ENCODE measurements around the gene PALD1. TPM values are rescaled to one million over a fixed set of nuclear protein-coding genes. Genes with fewer than 3 reads are reported as not detected.

PALD1 gene
- polyA plus RNA-seq, 1 of the 3 experiments (the other 2 are of a cell fraction): 0.16 TPM

DNA sequence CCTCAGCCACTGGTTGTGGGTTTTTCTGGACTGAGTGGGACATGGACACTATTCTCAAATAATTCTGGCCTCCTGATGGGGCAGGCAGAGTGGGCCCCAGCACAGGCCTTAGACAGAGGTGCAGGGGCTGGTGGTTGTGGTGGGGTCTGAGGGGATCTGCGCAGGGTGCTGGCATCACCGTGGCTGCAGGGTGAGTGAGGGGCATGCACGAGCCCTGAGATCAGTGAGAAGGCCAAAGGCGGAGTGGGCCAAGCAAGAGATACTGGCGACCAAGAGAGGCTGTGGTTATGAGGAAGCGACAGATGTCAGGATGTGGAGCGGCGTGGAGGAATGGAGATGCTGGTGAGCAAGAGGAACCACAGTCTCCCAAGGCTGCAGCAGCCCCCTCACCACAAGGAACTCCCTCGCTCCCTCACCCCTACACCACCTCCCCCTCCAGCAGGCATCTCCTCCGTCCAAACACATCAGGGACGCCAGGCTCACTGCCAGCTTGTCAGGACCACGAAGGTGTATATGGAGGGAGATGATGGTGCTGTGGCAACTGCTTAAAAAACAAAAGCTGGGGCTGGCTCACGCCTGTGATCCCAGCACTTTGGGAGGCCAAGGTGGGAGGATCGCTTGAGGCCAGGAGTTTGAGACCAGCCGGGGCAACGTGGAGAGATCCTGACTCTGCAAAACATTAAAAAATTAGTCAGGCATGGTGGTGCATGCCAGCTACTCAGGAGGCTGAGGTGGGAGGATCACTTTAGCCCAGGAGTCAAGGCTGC is 114.4 kb downstream of the PALD1 start:
- no peak for DNase-seq
- Histone ChIP-seq H3K79me2 (ENCODE audit: insufficient read depth) (no peaks in the 10 kb centered on the region), H4K20me1 (ENCODE audit: insufficient read depth) (no peaks in the 10 kb centered on the region), H3K4me1 (ENCODE audit: control insufficient read depth in 1 of 2, insufficient read depth in 2 of 2, low read depth in 1 of 2, low read length in 1 of 2) (peaks cover 0 to 14% of the 10 kb centered on the region in 2 experiments; a peak in 1 of 4 replicates), H3K9me2 (no peaks in the 10 kb centered on the region), H3K27ac (ENCODE audit: low read depth in 2 of 2, low read length in 1 of 2) (no peak overlapping the region), H3K9ac (no peak overlapping the region), H2AFZ (ENCODE audit: low read depth) (no peak overlapping the region), H3K27me3 (ENCODE audit: insufficient read depth) (peaks cover 19% of the 10 kb centered on the region), H3K4me2 (no peak overlapping the region), H3K36me3 (replicated peaks in 1 of 2; ENCODE audit: control insufficient read depth in 1 of 2, insufficient read depth in 2 of 2, low read length in 1 of 2) (no peaks in the 10 kb centered on the region), H3K9me3 (no peaks in the 10 kb centered on the region), H3K4me3 (ENCODE audit: low read depth in 2 of 2, low read length in 1 of 2) (no peak overlapping the region), H3F3A (replicated peaks; ENCODE audit: insufficient read depth) (no peaks in the 10 kb centered on the region)
- TF ChIP-seq, protein P1, sequence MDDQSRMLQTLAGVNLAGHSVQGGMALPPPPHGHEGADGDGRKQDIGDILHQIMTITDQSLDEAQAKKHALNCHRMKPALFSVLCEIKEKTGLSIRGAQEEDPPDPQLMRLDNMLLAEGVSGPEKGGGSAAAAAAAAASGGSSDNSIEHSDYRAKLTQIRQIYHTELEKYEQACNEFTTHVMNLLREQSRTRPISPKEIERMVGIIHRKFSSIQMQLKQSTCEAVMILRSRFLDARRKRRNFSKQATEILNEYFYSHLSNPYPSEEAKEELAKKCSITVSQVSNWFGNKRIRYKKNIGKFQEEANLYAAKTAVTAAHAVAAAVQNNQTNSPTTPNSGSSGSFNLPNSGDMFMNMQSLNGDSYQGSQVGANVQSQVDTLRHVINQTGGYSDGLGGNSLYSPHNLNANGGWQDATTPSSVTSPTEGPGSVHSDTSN (IDR thresholded peaks at IDR 0.05): no peak
- no peak for TF ChIP-seq RCOR1 (IDR thresholded peaks at IDR 0.05; ENCODE audit: low read length)
- TF ChIP-seq, protein P2, sequence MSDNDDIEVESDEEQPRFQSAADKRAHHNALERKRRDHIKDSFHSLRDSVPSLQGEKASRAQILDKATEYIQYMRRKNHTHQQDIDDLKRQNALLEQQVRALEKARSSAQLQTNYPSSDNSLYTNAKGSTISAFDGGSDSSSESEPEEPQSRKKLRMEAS (IDR thresholded peaks at IDR 0.05; ENCODE audit: low read depth): no peak
- TF ChIP-seq MXI1 (IDR thresholded peaks at IDR 0.05; ENCODE audit: low read depth, low read length): no peak
- TF ChIP-seq NRF1 (IDR thresholded peaks at IDR 0.05; ENCODE audit: low read depth, low read length): no peak
- TF ChIP-seq TCF12 (IDR thresholded peaks at IDR 0.05): no peak
- TF ChIP-seq, protein P3, sequence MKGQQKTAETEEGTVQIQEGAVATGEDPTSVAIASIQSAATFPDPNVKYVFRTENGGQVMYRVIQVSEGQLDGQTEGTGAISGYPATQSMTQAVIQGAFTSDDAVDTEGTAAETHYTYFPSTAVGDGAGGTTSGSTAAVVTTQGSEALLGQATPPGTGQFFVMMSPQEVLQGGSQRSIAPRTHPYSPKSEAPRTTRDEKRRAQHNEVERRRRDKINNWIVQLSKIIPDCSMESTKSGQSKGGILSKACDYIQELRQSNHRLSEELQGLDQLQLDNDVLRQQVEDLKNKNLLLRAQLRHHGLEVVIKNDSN (IDR thresholded peaks at IDR 0.05; ENCODE audit: borderline replicate concordance, low read depth): no peak
- TF ChIP-seq RXRA (IDR thresholded peaks at IDR 0.05; ENCODE audit: borderline replicate concordance, low read depth): no peak
- TF ChIP-seq, protein P4, sequence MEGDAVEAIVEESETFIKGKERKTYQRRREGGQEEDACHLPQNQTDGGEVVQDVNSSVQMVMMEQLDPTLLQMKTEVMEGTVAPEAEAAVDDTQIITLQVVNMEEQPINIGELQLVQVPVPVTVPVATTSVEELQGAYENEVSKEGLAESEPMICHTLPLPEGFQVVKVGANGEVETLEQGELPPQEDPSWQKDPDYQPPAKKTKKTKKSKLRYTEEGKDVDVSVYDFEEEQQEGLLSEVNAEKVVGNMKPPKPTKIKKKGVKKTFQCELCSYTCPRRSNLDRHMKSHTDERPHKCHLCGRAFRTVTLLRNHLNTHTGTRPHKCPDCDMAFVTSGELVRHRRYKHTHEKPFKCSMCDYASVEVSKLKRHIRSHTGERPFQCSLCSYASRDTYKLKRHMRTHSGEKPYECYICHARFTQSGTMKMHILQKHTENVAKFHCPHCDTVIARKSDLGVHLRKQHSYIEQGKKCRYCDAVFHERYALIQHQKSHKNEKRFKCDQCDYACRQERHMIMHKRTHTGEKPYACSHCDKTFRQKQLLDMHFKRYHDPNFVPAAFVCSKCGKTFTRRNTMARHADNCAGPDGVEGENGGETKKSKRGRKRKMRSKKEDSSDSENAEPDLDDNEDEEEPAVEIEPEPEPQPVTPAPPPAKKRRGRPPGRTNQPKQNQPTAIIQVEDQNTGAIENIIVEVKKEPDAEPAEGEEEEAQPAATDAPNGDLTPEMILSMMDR (IDR thresholded peaks at IDR 0.05): no peak
- no peak for TF ChIP-seq JUND (IDR thresholded peaks at IDR 0.05)
- TF ChIP-seq EZH2phosphoT487 (IDR thresholded peaks at IDR 0.05; ENCODE audit: borderline replicate concordance, low read depth): no peak
- TF ChIP-seq CHD2 (IDR thresholded peaks at IDR 0.05; ENCODE audit: low read length, partially characterized antibody): no peak
- no peak for TF ChIP-seq GATA2 (CRISPR knock-in tag; IDR thresholded peaks at IDR 0.05)
- TF ChIP-seq, protein P5, sequence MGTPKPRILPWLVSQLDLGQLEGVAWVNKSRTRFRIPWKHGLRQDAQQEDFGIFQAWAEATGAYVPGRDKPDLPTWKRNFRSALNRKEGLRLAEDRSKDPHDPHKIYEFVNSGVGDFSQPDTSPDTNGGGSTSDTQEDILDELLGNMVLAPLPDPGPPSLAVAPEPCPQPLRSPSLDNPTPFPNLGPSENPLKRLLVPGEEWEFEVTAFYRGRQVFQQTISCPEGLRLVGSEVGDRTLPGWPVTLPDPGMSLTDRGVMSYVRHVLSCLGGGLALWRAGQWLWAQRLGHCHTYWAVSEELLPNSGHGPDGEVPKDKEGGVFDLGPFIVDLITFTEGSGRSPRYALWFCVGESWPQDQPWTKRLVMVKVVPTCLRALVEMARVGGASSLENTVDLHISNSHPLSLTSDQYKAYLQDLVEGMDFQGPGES (IDR thresholded peaks at IDR 0.05; ENCODE audit: low read depth, low read length): no peak
- no peak for TF ChIP-seq TEAD4 (IDR thresholded peaks at IDR 0.05; ENCODE audit: borderline replicate concordance, insufficient read depth)
- 54% methylated on average over 16 of the region's 16 CpGs for WGBS (ENCODE audit: low lambda C conversion rate)
- ChIA-PET CTCF (interaction anchor here (1.1 kb wide), 1 partner anchor 26 kb away, joined by 3 read pairs; no protein-coding TSS in a partner anchor), POLR2A (interaction anchor here (0.6 kb wide), 2 partner anchors 62 to 624 kb away, joined by 4 to 5 read pairs; no protein-coding TSS in a partner anchor)

Measured in SK-N-SH (cell line).